Rectal smooth muscle tissue (tissue), 1 donor: ENCODE results near the gene TICAM2.

ENCODE experiments used
- H3K27ac ChIP-seq: one replicate; pipeline ENCODE4 v1.7.0; 2013; ENCODE audit warnings: low read depth, low read length, inconsistent platforms
- H3K27me3 ChIP-seq: one replicate; pipeline ENCODE4 v1.7.0; 2013; ENCODE audit warnings: low read length; ENCODE audit not compliant: control insufficient read depth, insufficient read depth
- H3K36me3 ChIP-seq: one replicate; pipeline ENCODE4 v1.7.0; 2013; ENCODE audit warnings: low read length; ENCODE audit not compliant: control insufficient read depth, insufficient read depth
- H3K4me1 ChIP-seq: one replicate; pipeline ENCODE4 v1.7.0; 2013; ENCODE audit warnings: low read length; ENCODE audit not compliant: control insufficient read depth, insufficient read depth
- H3K4me3 ChIP-seq: one replicate; pipeline ENCODE4 v1.7.0; 2013; ENCODE audit warnings: low read length
- H3K9ac ChIP-seq: one replicate; pipeline ENCODE4 v1.7.0; 2013; ENCODE audit warnings: low read length

TICAM2 gene

GRCh38 chr5:115541611-115542010 is 60.7 kb downstream of the TICAM2 start:
- Histone ChIP-seq H3K9ac (no peak overlapping the region), H3K4me3 (peak overlapping the region; percentile 92), H3K4me1 (peaks cover 25% of the 10 kb centered on the region), H3K27me3 (no peaks in the 10 kb centered on the region), H3K27ac (peak overlapping the region; percentile 98), H3K36me3 (no peaks in the 10 kb centered on the region)

- Histone ChIP-seq H3K27ac (no peak overlapping the region), H3K27me3 (no peaks in the 10 kb centered on the region), H3K9ac (no peak overlapping the region), H3K4me1 (peaks cover 20% of the 10 kb centered on the region), H3K36me3 (no peaks in the 10 kb centered on the region), H3K4me3 (no peak overlapping the region)
Measured at GRCh38 chr5:115535479-115536035, 66.7 kb downstream of the TICAM2 start.

GRCh38 chr5:115532517-115532916 is 69.8 kb downstream of the TICAM2 start:
- H3K9ac ChIP-seq, result no peak overlapping the region
- H3K4me3 ChIP-seq, result no peak overlapping the region
- H3K36me3 ChIP-seq, result no peaks in the 10 kb centered on the region
- peaks cover 13% of the 10 kb centered on the region for H3K4me1 ChIP-seq
- no peak overlapping the region for H3K27ac ChIP-seq
- no peaks in the 10 kb centered on the region for H3K27me3 ChIP-seq

- H3K9ac ChIP-seq, result no peak overlapping the region
- H3K27me3 ChIP-seq, result no peaks in the 10 kb centered on the region
- H3K36me3 ChIP-seq, result no peaks in the 10 kb centered on the region
- no peak overlapping the region for H3K4me3 ChIP-seq
- no peak overlapping the region for H3K27ac ChIP-seq
- H3K4me1 ChIP-seq, result peaks cover 15% of the 10 kb centered on the region
Measured at GRCh38 chr5:115531787-115532367, 70.4 kb downstream of the TICAM2 start.

GRCh38 chr5:115531380-115531779 is 70.9 kb downstream of the TICAM2 start:
- Histone ChIP-seq H3K4me3 (peak overlapping the region; percentile 2), H3K9ac (no peak overlapping the region), H3K4me1 (peaks cover 15% of the 10 kb centered on the region), H3K27me3 (no peaks in the 10 kb centered on the region), H3K36me3 (no peaks in the 10 kb centered on the region), H3K27ac (no peak overlapping the region)

GRCh38 chr5:115530426-115530825 is 71.9 kb downstream of the TICAM2 start:
- H3K27me3 ChIP-seq, result no peaks in the 10 kb centered on the region
- no peak overlapping the region for H3K9ac ChIP-seq
- no peak overlapping the region for H3K27ac ChIP-seq
- peaks cover 15% of the 10 kb centered on the region for H3K4me1 ChIP-seq
- no peaks in the 10 kb centered on the region for H3K36me3 ChIP-seq
- H3K4me3 ChIP-seq, result no peak overlapping the region
